PFSK-1 (cell line): ENCODE measurements around the gene MSI2.

ENCODE experiments used
- FOXP2 ChIP-seq: optimal IDR thresholded peaks from 2 replicates; pipeline ENCODE3; 2011; ENCODE audit warnings: borderline replicate concordance, control low read depth, inconsistent platforms; ENCODE audit not compliant: insufficient read depth; ENCODE audit errors: extremely low read length, extremely low read depth
- POLR2AphosphoS5 ChIP-seq: IDR thresholded peaks from 2 replicates; pipeline ENCODE4 v1.6.1; 2012; ENCODE audit warnings: low read depth, mild to moderate bottlenecking, control low read depth, low read length, moderate library complexity
- REST ChIP-seq, 2 experiments: IDR thresholded peaks; 2 replicates each; pipeline versions ENCODE4 v1.6.1 to v1.8.0; 2011 to 2012; ENCODE audit warnings: low read depth in 2 of 2, low read length in 2 of 2, control low read depth in 1 of 2, inconsistent platforms in 1 of 2, mild to moderate bottlenecking in 1 of 2, moderate library complexity in 1 of 2; ENCODE audit not compliant: insufficient read depth in 1 of 2
- SIN3A ChIP-seq: IDR thresholded peaks from 2 replicates; pipeline ENCODE4 v1.6.1; 2012; ENCODE audit warnings: mild to moderate bottlenecking, low read length, moderate library complexity, borderline replicate concordance; ENCODE audit not compliant: insufficient read depth
- TAF1 ChIP-seq: IDR thresholded peaks from 2 replicates; pipeline ENCODE4 v1.6.1; 2012; ENCODE audit warnings: low read length, control low read depth, borderline replicate concordance; ENCODE audit not compliant: insufficient read depth

Gene MSI2

GRCh38 chr17:57684711-57685498 is 428.6 kb downstream of the MSI2 start:
- TF ChIP-seq POLR2AphosphoS5 (no peak), SIN3A (no peak)

- TF ChIP-seq SIN3A = no peak
- TF ChIP-seq POLR2AphosphoS5 = no peak
- no peak for TF ChIP-seq FOXP2
- no peak for TF ChIP-seq TAF1
- no peak for TF ChIP-seq REST (IDR thresholded peaks at IDR 0.05; ENCODE audit: insufficient read depth in 1 of 2, low read depth in 2 of 2, low read length in 2 of 2)
Observed at GRCh38 chr17:57685499-57686132, 429.3 kb downstream of the MSI2 start.

GRCh38 chr17:57687642-57688041 is 431.3 kb downstream of the MSI2 start:
- no peak for TF ChIP-seq POLR2AphosphoS5
- TF ChIP-seq REST (IDR thresholded peaks at IDR 0.05; ENCODE audit: insufficient read depth in 1 of 2, low read depth in 2 of 2, low read length in 2 of 2) = no peak
- no peak for TF ChIP-seq TAF1
- TF ChIP-seq FOXP2 = no peak
- no peak for TF ChIP-seq SIN3A

GRCh38 chr17:57689254-57689653 is 432.9 kb downstream of the MSI2 start:
- TF ChIP-seq REST (IDR thresholded peaks at IDR 0.05; ENCODE audit: insufficient read depth in 1 of 2, low read depth in 2 of 2, low read length in 2 of 2) (no peak), FOXP2 (no peak), SIN3A (no peak), TAF1 (no peak), POLR2AphosphoS5 (no peak)

- no peak for TF ChIP-seq REST (IDR thresholded peaks at IDR 0.05; ENCODE audit: insufficient read depth in 1 of 2, low read depth in 2 of 2, low read length in 2 of 2)
- TF ChIP-seq TAF1 = no peak
- no peak for TF ChIP-seq SIN3A
- TF ChIP-seq FOXP2 = no peak
- no peak for TF ChIP-seq POLR2AphosphoS5
Observed at GRCh38 chr17:57691939-57692338, 435.6 kb downstream of the MSI2 start.
